NCI-H2107 treated with DMSO at 0.1 percent for 48 hours (cell line): ENCODE measurements around the gene GEMIN5.

Experiments
- DNase-seq: peaks from one replicate; lab custom pipeline; 2025; ENCODE audit not compliant: unreplicated experiment; lab: John Stamatoyannopoulos, UW

The GEMIN5 gene

DNA sequence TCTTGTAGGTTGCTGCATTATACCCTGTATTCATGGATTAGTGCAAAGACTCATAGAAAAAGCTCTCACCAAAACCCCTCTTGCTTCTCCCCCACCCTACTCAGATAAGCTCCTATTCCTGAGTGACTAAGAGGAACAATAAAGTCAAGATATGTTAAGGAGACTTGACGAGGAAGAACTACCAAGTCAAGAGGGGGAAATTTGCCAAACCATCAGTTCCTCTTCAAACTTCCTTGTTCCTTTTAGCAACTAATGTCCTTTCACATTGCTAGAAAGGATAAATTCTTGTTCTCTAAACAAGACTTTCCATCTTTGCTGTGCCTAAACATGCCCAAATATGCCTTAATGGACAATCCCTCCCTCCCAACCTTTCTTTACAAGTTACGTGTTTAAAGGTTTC, 52.6 kb downstream of the GEMIN5 start:
- DNase-seq, result no peak

DNA sequence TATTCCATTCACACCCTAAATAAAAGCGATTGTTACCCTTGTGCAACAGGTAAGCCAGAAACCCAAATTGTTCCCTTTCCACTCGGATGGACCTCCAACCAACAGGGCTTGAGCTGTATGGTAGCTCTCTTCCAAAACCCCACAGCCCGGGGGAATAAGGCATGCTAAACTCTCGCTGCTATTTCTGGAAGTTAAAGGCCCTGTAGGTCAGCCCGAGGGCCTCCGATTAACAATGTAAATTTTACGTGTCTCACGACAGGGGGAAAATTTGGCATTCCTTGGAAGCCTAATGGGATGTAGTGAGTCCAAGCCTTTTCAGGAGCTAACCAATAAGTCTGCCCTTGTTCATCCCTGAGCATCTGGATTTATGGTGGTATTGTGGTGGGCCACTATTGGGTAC, 53.6 kb downstream of the GEMIN5 start:
- no peak for DNase-seq

- no peak for DNase-seq
Observed at GRCh38 chr5:154881986-154882385, 56.0 kb downstream of the GEMIN5 start.

GRCh38 chr5:154878642-154879335, 59.2 kb downstream of the GEMIN5 start:
- no peak for DNase-seq

- no peak for DNase-seq
Observed at GRCh38 chr5:154873791-154874331, 64.2 kb downstream of the GEMIN5 start.

- DNase-seq, result no peak
Observed at GRCh38 chr5:154871734-154872133, 66.3 kb downstream of the GEMIN5 start.

- no peak for DNase-seq
Observed at GRCh38 chr5:154868702-154869101, 69.3 kb downstream of the GEMIN5 start.

GRCh38 chr5:154866841-154867240, 71.2 kb downstream of the GEMIN5 start:
- DNase-seq, result no peak

DNA sequence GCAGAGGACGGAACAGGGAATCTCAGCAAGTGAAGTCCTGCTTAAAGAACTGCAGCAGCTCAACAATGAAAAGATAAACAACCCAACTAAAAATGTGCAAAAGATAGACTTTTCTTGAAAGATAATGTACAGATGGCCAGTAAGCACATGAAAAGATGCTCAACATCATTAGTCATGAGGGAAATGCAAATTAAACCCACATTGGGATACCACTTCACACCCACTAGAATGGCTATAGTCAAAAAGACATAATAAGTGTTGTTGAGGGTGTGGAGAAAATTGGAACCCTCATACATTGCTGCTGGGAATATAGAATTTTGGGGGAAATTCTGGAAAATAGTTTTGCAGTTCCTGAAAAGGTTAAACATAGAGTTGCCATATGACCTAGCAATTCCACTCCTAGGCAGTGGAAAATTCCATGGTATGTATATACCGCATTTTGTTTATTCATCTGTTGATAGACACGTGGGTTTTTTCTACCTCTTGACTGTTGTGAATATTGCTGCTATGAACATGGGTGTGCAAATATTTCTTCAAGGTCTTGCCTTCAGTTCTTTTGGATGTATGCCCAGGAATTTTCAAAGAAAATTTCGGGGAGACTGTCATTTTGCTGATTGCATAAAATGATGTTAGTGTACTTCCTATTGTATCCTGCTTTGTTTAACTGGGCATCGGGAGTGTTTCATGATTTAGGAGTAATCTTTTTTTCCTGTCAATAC, 72.4 kb downstream of the GEMIN5 start:
- no peak for DNase-seq

- DNase-seq, result no peak
Observed at GRCh38 chr5:154863291-154864080, 74.5 kb downstream of the GEMIN5 start.

DNA sequence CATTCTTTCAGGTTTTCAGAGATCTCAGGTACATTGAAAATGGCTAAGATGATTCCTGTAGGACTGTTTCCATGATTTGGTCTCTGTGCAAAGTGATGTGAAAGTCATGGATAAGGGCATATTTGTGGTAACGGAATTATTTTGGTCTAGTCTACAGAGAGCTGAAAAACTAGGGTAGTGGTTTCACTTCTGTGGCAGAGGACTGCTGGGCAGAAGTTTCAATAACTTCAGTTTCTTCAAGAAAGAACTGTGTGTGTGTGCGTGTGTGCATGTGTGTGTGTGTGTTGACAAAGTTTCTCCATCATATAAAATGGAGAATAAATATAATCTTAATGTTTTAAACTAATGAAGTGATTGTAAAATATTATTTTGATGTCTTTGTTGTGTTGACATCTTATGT, 75.2 kb downstream of the GEMIN5 start:
- DNase-seq, result no peak

- no peak for DNase-seq
Observed at GRCh38 chr5:154861946-154862345, 76.1 kb downstream of the GEMIN5 start.

DNA sequence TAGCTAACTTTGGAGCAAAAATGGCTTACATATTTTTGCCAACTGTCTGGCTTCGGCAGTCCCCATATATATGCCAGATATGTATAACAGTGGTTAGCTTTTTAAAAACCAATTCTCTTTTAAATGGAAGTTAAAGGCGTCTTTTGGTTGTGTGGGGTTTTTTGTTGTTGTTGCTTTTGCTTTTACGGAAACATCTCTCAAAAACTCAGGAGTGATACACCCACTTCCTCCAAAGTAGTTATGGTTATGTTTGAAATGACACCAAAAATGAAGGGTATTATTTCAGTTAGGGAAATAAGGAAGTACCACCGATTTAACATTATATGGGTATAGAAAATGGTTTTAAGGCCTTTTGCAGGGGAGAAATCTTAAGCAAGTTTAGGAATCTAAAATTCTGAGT, 77.2 kb downstream of the GEMIN5 start:
- DNase-seq, result no peak

GRCh38 chr5:154860123-154860522, 77.9 kb downstream of the GEMIN5 start:
- DNase-seq, result no peak

- no peak for DNase-seq
Observed at GRCh38 chr5:154858972-154859871, 78.8 kb downstream of the GEMIN5 start.

- peak; percentile 76 for DNase-seq
Observed at GRCh38 chr5:154858297-154858971, 79.6 kb downstream of the GEMIN5 start, which contains the start of gene CNOT8. Gene CNOT8 (plus strand): TSS chr5:154858627. CDS start chr5:154863279, 4,652 bp downstream.

GRCh38 chr5:154857530-154858296, 80.3 kb downstream of the GEMIN5 start:
- DNase-seq, result peak; percentile 79

DNA sequence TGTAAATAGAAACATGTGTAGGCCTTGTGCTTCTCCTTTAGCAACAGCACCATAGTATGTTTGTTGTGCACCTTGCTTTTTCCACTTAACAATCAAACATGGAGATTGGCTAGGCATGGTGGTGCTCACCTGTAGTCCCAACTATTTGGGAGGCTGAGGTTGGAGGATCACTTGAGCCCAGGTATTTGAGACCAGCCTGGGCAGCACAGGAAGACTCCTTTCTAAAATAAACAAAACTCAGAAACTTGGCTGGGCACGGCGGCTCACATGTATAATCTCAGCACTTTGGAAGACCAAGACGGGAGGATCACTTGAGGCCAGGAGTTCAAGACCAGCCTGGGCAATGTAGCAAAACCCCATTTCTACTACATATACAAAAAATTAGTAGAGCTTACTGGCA, 86.7 kb downstream of the GEMIN5 start:
- DNase-seq, result no peak
